Measurements from ENCODE around the gene USP24.

DNA sequence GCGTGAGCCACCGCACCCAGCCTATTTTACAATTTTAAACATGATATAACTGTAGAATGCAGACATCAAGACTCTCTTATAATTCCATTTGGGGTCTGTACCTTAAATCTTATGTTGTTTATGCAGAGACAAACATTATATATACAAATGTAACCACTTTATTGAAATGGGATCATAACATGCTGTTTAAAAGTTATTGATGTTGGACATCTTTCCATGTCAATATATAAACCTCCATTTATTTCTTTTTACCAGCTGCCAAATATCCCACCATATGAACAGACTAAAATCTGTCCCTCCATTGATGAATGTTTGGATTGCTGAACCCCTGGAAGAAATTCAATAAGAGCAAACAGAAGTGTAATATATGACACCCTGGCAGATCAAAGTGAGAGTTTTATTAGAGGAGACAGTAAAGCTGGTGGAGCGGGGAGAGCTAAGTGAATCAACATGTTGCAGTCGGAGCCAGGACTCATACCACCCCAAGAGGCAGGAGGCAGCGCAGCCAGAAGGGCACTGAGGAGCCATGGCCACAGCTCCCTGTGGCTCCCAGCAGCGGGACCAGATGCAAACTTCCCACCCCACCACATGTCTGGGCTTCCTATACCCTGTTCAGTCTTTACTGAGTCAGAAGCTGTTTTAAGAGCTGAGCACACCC lies 180.6 kb downstream of the USP24 start:
- TF ChIP-seq POLR2A (IDR thresholded peaks at IDR 0.05): no peak
- TF ChIP-seq, protein P1, sequence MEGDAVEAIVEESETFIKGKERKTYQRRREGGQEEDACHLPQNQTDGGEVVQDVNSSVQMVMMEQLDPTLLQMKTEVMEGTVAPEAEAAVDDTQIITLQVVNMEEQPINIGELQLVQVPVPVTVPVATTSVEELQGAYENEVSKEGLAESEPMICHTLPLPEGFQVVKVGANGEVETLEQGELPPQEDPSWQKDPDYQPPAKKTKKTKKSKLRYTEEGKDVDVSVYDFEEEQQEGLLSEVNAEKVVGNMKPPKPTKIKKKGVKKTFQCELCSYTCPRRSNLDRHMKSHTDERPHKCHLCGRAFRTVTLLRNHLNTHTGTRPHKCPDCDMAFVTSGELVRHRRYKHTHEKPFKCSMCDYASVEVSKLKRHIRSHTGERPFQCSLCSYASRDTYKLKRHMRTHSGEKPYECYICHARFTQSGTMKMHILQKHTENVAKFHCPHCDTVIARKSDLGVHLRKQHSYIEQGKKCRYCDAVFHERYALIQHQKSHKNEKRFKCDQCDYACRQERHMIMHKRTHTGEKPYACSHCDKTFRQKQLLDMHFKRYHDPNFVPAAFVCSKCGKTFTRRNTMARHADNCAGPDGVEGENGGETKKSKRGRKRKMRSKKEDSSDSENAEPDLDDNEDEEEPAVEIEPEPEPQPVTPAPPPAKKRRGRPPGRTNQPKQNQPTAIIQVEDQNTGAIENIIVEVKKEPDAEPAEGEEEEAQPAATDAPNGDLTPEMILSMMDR (IDR thresholded peaks at IDR 0.05): no peak
